SU-DHL-6 (cell line): ENCODE measurements around the gene SUSD2.

ENCODE experiments used
- EZH2phosphoT487 ChIP-seq: fragments of 200-600 bp; sonication (generic), shearing (Covaris generic); conservative IDR thresholded peaks from 2 replicates; pipeline ENCODE4 v1.6.1; 2018; ENCODE audit warnings: mild to moderate bottlenecking, antibody characterized with exemption, low read length, moderate library complexity, mixed read lengths
- TF ChIP-seq, protein P1 (sequence below): fragments of 200-600 bp; sonication (generic); IDR thresholded peaks from one replicate; pipeline ENCODE4 v1.5.1; 2017; ENCODE audit warnings: antibody characterized with exemption, mild to moderate bottlenecking, low read length, moderate library complexity; ENCODE audit not compliant: insufficient read depth, poor library complexity, severe bottlenecking

DNA sequence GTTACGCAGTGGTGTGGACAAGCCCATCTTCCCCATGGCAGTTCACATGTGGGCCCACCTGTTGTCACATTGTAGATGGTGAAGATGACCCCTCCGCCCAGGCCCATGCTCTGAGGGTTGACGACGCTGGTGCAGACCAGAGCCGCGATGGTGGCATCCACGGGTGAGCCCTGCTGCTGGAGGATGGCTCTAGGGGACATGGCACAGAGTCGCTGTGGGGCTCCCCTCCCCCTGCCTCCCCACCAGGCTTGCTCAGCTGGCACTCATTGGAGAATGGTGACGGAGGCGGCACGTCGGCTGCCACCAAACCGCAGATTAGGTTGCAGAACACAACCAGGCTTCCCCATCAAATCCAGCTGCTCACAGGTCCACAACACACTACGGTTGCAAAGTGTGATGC, 52.5 kb downstream of the SUSD2 start:
- TF ChIP-seq, protein P1, sequence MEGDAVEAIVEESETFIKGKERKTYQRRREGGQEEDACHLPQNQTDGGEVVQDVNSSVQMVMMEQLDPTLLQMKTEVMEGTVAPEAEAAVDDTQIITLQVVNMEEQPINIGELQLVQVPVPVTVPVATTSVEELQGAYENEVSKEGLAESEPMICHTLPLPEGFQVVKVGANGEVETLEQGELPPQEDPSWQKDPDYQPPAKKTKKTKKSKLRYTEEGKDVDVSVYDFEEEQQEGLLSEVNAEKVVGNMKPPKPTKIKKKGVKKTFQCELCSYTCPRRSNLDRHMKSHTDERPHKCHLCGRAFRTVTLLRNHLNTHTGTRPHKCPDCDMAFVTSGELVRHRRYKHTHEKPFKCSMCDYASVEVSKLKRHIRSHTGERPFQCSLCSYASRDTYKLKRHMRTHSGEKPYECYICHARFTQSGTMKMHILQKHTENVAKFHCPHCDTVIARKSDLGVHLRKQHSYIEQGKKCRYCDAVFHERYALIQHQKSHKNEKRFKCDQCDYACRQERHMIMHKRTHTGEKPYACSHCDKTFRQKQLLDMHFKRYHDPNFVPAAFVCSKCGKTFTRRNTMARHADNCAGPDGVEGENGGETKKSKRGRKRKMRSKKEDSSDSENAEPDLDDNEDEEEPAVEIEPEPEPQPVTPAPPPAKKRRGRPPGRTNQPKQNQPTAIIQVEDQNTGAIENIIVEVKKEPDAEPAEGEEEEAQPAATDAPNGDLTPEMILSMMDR: no peak
- no peak for TF ChIP-seq EZH2phosphoT487
